ENCODE measurements around the gene FAM114A2. TPM values are rescaled to one million over a fixed set of nuclear protein-coding genes. Genes with fewer than 3 reads are reported as not detected.

FAM114A2 gene
- polyA plus RNA-seq (2012; ENCODE audit: missing spikeins), result 21.2 TPM

DNA sequence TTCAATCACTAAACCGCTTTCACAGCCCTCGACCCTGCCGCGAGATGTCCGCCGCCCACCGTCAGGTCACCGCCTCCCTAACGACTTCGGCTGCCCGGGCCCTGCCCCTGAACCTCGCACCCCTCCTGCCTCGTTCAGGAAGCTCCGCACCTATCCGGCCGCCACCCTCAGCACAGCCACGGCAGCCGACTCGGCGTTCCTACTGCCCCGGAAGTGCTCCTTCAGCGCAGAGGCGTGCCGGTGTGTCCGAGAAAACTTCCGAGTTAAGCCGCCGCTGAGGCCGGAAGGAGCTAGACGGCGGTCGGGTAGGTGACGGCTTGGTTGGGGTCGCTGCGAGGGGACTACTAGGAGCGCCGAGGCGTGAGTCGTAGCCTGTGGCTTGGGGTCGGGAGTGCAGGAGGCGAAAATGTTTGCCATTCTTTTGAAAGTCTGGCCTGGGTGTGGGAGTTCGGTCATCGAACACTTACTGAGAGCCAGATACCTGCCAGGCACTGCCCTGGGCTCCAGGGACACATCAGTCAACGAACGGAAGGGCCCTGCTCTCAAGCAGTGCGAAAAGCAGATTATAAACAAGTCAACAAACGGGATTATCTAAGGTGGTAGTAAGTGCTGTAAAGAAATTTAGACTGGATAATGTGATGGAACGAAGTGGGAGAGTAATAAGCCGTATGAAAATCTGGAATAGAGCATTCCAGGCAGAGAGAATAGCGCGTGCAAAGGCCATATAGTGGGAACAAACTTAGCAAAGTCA, at the start of gene FAM114A2, which contains the start of gene MFAP3:
Gene FAM114A2 (minus strand): TSS at position 204 of the 751 bp plus-strand sequence. CDS start 3,957 bp downstream, outside the sequence.
Gene MFAP3 (plus strand): TSS at position 261 of the 751 bp plus-strand sequence. CDS start 10,756 bp downstream, outside the sequence.
- TF ChIP-seq POLR2AphosphoS5 (IDR thresholded peaks at IDR 0.05; ENCODE audit: low read depth, low read length), result peak; percentile 95
- peak; percentile 95 for TF ChIP-seq POLR2A (IDR thresholded peaks at IDR 0.05; ENCODE audit: low read depth, low read length)
- TF ChIP-seq TAF1 (IDR thresholded peaks at IDR 0.05; ENCODE audit: borderline replicate concordance, low read depth, low read length), result peak; percentile 85
- peak; percentile 73 for DNase-seq (ENCODE audit: insufficient read length)
- FAIRE-seq, result peak; percentile 96

DNA sequence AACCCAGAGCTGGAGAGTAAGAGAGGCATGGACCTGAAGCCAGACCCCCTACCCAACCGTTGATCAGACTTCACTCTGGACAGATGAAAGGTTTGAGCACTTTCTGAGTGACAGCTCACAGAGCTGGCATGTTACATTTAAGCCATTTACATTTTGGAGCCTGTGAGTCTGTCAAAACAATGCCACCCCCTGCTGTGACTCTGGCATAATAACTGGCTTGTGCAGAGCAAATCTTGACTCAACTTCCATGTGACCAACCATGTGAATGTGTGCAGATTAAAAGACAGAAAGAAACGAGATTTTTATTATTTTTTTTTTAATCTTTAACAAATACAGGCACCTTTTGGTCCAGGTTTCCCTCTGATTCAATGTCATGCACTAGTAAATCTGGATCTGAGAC, 48.5 kb upstream of the FAM114A2 start:
- TF ChIP-seq POLR2A (IDR thresholded peaks at IDR 0.05; ENCODE audit: low read depth, low read length) (no peak), TAF1 (IDR thresholded peaks at IDR 0.05; ENCODE audit: borderline replicate concordance, low read depth, low read length) (no peak), POLR2AphosphoS5 (IDR thresholded peaks at IDR 0.05; ENCODE audit: low read depth, low read length) (no peak)
- FAIRE-seq (no peak), DNase-seq (ENCODE audit: insufficient read length) (no peak)

DNA sequence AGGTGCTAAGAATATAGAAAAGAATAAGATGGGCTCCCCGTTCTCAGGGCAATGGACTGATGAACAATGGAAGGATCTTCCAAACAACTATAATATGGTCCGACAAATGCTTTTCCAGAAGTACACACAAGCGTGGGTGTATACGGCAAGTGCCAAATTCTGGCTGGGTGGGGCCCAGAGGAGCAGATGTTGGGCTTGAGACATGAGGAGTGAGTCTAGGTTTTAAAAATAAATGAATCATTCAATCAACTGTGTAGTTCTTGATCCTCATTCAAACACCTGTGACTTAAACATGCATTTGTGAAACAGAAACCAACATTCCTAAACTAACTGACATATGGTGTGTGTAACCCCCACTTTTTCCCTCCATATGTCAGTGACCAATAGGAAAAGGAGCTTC, 47.9 kb upstream of the FAM114A2 start:
- TF ChIP-seq TAF1 (IDR thresholded peaks at IDR 0.05; ENCODE audit: borderline replicate concordance, low read depth, low read length), result no peak
- TF ChIP-seq POLR2AphosphoS5 (IDR thresholded peaks at IDR 0.05; ENCODE audit: low read depth, low read length), result no peak
- TF ChIP-seq POLR2A (IDR thresholded peaks at IDR 0.05; ENCODE audit: low read depth, low read length), result no peak
- DNase-seq (ENCODE audit: insufficient read length), result no peak
- FAIRE-seq, result no peak

DNA sequence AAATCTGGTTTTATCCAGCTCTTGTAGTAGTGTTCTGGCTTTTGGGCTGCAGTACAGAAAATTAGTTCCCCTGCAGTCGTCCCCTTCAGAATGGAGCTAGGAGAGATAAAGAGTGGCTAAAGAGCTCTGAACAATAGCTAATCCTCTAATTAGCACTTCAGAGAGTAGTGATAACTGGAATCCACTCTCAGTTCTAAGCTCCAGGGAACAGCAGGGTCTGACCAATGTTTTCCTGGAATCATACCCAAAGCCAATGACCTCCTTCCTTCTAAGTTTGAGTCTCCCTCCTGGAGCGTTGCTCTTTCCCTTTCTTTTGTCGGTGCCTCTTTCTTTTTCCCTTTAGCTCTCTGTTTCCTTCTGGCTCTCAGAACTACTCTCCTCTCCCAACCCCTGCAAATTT, 47.4 kb upstream of the FAM114A2 start:
- no peak for FAIRE-seq
- TF ChIP-seq POLR2A (IDR thresholded peaks at IDR 0.05; ENCODE audit: low read depth, low read length), result no peak
- no peak for TF ChIP-seq TAF1 (IDR thresholded peaks at IDR 0.05; ENCODE audit: borderline replicate concordance, low read depth, low read length)
- no peak for TF ChIP-seq POLR2AphosphoS5 (IDR thresholded peaks at IDR 0.05; ENCODE audit: low read depth, low read length)
- no peak for DNase-seq (ENCODE audit: insufficient read length)

DNA sequence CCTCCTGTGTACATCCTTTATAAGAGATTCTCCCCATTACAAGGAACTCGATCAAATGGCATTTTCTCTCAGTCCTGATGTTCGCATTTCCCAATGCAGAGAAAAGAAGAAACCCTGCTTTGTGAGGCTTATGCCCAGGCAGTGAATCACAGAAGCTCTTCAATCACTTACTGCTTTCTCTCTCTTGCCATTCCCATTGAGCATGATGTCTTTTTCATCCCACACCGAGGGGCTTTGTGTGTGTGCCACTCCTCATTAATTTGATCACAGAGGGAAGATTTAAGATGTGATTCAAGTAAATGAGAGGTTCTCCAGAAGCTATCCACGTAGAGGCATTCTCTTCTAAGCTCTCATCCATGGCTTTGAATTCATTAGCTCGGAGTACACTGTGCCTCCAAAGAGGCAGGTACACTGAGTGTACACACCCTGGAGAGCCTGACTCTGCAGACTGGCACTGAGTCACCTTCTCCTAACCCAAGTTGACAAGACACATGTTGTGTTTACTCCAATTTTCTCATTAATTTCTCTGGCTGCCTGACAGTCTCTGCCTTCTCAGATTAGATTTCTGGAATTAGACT, 45.4 kb upstream of the FAM114A2 start:
- FAIRE-seq, result no peak
- TF ChIP-seq TAF1 (IDR thresholded peaks at IDR 0.05; ENCODE audit: borderline replicate concordance, low read depth, low read length) (no peak), POLR2AphosphoS5 (IDR thresholded peaks at IDR 0.05; ENCODE audit: low read depth, low read length) (no peak), POLR2A (IDR thresholded peaks at IDR 0.05; ENCODE audit: low read depth, low read length) (no peak)
- no peak for DNase-seq (ENCODE audit: insufficient read length)

DNA sequence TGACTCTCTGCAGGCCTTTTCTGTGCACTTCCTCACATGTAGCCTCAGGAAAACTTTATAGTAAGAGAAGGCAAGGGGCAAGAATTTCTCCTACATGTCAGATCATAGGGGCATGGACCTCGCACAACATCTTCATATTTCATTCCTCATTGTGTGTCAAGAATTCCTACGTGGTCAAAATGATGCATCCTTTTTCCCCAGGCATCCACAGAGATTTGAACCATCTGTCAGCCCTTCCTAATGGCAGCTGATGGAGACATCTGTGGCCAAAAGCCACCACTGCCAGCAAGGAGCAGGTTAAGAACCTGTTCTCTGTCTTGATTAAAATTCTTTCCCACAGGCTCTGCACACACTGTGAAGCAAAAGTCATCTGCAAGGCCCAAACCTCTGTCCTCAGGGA, 42.5 kb upstream of the FAM114A2 start:
- TF ChIP-seq POLR2AphosphoS5 (IDR thresholded peaks at IDR 0.05; ENCODE audit: low read depth, low read length) (no peak), TAF1 (IDR thresholded peaks at IDR 0.05; ENCODE audit: borderline replicate concordance, low read depth, low read length) (no peak), POLR2A (IDR thresholded peaks at IDR 0.05; ENCODE audit: low read depth, low read length) (no peak)
- FAIRE-seq (no peak), DNase-seq (ENCODE audit: insufficient read length) (no peak)

DNA sequence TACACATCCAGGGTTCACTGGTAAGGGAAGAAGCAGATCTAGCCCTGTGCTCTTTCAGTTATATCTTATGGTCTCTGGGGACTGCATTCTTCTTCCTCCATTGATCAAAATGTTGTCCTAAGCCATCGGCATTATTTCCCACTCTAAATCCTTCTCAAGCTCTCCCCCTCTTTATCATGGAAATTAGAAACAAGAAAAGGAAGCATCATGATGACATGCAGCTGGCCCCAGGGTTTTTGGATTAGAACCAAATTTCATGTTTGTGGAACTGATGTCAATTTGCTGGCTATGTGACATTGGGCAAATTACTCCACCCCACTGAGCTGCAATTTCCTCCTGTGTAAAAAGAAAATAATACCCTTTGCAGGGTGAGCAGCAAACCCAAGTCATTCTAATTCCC, 39.6 kb upstream of the FAM114A2 start:
- no peak for DNase-seq (ENCODE audit: insufficient read length)
- no peak for FAIRE-seq

DNA sequence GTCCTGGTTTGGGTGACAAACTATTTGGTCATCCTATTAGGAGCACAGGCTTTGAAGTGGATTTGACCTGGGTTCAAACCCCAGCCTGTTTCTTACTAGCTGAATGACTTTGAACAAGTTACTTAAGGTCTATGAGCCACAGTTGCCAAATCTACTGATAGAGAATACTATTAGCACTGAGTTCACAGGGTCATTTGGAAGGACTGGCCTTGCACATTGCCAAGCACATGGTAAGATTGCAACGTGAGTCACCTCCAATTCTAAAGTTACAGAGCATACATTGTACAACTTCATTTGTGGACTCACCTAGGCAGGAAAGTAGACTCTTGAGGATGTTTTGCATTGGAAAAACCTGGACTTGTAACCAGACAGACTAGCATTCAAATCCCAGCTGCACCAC, 39.0 kb upstream of the FAM114A2 start:
- DNase-seq (ENCODE audit: insufficient read length), result no peak
- no peak for FAIRE-seq

More for the DNA sequence above, 39.6 kb upstream of the FAM114A2 start:
- TF ChIP-seq POLR2AphosphoS5 (IDR thresholded peaks at IDR 0.05; ENCODE audit: low read depth, low read length) (no peak), POLR2A (IDR thresholded peaks at IDR 0.05; ENCODE audit: low read depth, low read length) (no peak), TAF1 (IDR thresholded peaks at IDR 0.05; ENCODE audit: borderline replicate concordance, low read depth, low read length) (no peak)

DNA sequence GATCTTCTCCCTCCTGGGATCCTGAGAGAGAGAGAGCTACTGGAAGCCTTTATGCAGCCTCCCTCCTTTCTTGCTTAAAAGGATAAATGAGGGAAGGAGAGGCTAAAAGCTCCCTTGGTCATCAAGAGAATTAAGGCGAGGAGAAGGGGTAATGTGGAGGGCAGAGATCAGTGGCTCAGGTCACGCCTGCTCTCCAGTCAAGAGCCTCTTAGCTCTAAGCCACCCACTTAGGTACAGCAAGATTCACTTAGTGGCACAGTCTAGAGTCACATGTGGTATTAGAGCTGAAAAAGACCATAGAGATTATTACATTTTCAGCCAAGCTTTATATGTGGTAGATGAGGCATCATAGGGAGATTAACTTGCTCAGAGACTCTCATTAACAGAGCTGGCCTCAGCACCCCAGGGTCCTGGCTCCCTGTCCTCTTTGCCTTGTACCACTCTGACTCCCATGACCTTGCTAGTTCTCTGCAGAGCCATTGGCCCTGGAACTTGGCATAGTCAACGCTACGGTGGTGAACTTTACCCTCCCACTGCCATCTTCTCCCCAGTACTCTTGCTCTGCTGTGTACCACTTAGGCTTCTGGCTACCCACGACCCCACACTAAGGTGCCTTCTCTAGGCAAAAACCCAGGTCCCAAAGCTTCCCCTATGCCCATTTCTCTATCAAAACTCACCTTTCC, 37.7 kb upstream of the FAM114A2 start:
- DNase-seq (ENCODE audit: insufficient read length) (no peak), FAIRE-seq (no peak)
- TF ChIP-seq POLR2A (IDR thresholded peaks at IDR 0.05; ENCODE audit: low read depth, low read length), result no peak
- no peak for TF ChIP-seq TAF1 (IDR thresholded peaks at IDR 0.05; ENCODE audit: borderline replicate concordance, low read depth, low read length)
- no peak for TF ChIP-seq POLR2AphosphoS5 (IDR thresholded peaks at IDR 0.05; ENCODE audit: low read depth, low read length)

More for the DNA sequence above, 39.0 kb upstream of the FAM114A2 start:
- TF ChIP-seq POLR2AphosphoS5 (IDR thresholded peaks at IDR 0.05; ENCODE audit: low read depth, low read length) (no peak), TAF1 (IDR thresholded peaks at IDR 0.05; ENCODE audit: borderline replicate concordance, low read depth, low read length) (no peak), POLR2A (IDR thresholded peaks at IDR 0.05; ENCODE audit: low read depth, low read length) (no peak)

DNA sequence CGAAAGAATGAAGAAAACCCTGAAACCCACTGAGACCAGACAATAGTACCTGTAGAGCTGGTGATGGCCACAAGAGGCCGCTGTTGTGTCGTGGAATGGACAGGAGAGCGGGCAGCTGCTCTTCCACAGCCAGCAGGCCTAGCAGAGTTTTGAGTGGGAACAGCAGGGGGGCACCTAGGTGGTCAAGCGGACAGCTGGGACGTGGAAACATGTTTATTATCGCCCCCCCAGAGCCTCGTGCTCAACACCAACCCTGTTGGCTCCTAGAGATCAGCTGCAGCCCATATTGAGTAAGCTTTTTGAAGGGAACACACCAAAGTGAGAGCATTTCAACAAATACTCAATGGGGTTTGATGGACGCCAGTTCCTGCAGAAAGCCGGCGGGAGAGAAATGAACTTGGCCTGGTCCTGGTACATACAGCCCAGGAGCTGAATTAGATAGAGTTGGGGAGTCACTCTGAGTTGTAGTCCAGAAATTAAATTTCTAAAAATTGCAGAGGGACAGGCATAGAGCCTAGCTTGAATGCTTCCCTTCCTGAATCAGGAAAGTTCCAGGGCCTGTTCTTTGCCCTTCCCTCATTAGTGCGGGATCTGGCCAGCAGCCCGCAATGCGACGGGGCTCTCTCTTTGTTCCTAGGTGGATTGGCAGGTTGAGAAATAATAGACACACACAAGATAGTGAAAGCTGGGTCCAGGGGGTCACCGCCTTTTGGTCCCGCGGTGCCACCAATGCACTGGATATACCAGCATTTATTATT, 33.9 kb upstream of the FAM114A2 start:
- FAIRE-seq (peak; percentile 89), DNase-seq (ENCODE audit: insufficient read length) (peak; percentile 39)
- no peak for TF ChIP-seq POLR2AphosphoS5 (IDR thresholded peaks at IDR 0.05; ENCODE audit: low read depth, low read length)
- no peak for TF ChIP-seq POLR2A (IDR thresholded peaks at IDR 0.05; ENCODE audit: low read depth, low read length)
- no peak for TF ChIP-seq TAF1 (IDR thresholded peaks at IDR 0.05; ENCODE audit: borderline replicate concordance, low read depth, low read length)

Measured in GM12892 (cell line).